Activated CD4-positive, alpha-beta T cell treated with anti-CD3 and anti-CD28 coated beads, Interleukin-2, amount 50 U/mL, for 16 hours (primary cell): ENCODE measurements around the gene TASL.
"Not testable (repeated sequence)": the region's sequence is repeated elsewhere in the genome, so short reads cannot be mapped to it uniquely, and the experiment has no call there.

Experiments used
- DNase-seq: peaks from one replicate; pipeline ENCODE4 v3.0.0-alpha.2; 2020

Gene TASL

GRCh38 chrX:30577362-30577991 is at the start of gene TASL:
Gene TASL (minus strand): TSS chrX:30577766. CDS start chrX:30560355, 17,411 bp downstream.
- peak; percentile 76 for DNase-seq

- DNase-seq: no peak
These were observed 48.8 kb upstream of the TASL start for GRCh38 chrX:30626402-30626801.

GRCh38 chrX:30622361-30622760 is 44.8 kb upstream of the TASL start:
- no peak for DNase-seq

GRCh38 chrX:30620980-30621618 is 43.5 kb upstream of the TASL start:
- DNase-seq: peak; percentile 14

- no peak for DNase-seq
These were observed 42.6 kb upstream of the TASL start for GRCh38 chrX:30620125-30620524.

GRCh38 chrX:30618160-30618765 is 40.7 kb upstream of the TASL start:
- no peak for DNase-seq

GRCh38 chrX:30615229-30615628 is 37.7 kb upstream of the TASL start:
- peak; percentile 66 for DNase-seq

GRCh38 chrX:30613721-30614120 is 36.2 kb upstream of the TASL start:
- DNase-seq: no peak

GRCh38 chrX:30612250-30612655 is 34.7 kb upstream of the TASL start:
- DNase-seq: no peak

GRCh38 chrX:30610026-30610425 is 32.5 kb upstream of the TASL start:
- DNase-seq: no peak

- DNase-seq: no peak
These were observed 29.6 kb upstream of the TASL start for GRCh38 chrX:30607155-30607554.

GRCh38 chrX:30600269-30601176 is 23.0 kb upstream of the TASL start:
- not testable (repeated sequence) for DNase-seq

GRCh38 chrX:30597216-30598012 is 19.8 kb upstream of the TASL start:
- DNase-seq: no peak

- DNase-seq: peak; percentile 21
These were observed 16.1 kb upstream of the TASL start for GRCh38 chrX:30593440-30594200.

GRCh38 chrX:30592831-30593230 is 15.3 kb upstream of the TASL start:
- no peak for DNase-seq

- no peak for DNase-seq
These were observed 12.8 kb upstream of the TASL start for GRCh38 chrX:30590368-30590767.

- DNase-seq: no peak
These were observed 11.8 kb upstream of the TASL start for GRCh38 chrX:30589146-30589888.

- no peak for DNase-seq
These were observed 8.9 kb upstream of the TASL start for GRCh38 chrX:30586516-30586915.

- no peak for DNase-seq
These were observed 5.1 kb upstream of the TASL start for GRCh38 chrX:30582664-30583063.

- DNase-seq: no peak
These were observed 3.1 kb upstream of the TASL start for GRCh38 chrX:30580641-30581040.

- DNase-seq: no peak
These were observed 685 bp downstream of the TASL start for GRCh38 chrX:30576881-30577280.
